Prostate gland (tissue), 2 donors: Measurements from ENCODE around the gene NAP1L2. TPM values are rescaled to one million over a fixed set of nuclear protein-coding genes. Genes with fewer than 3 reads are reported as not detected.

Source experiments
- DNase-seq: peaks from one replicate; pipeline ENCODE4 v3.0.0-alpha.2; 2019; ENCODE audit warnings: low spot score
- H3K27ac ChIP-seq, 2 donors: fragments of 200-600 bp; sonication (generic); 2 replicates each; pipeline ENCODE4 v1.5.1; 2017 to 2019
- H3K27me3 ChIP-seq: fragments of 200-600 bp; sonication (generic); replicated peaks from 2 replicates; pipeline ENCODE4 v1.5.1; 2019; ENCODE audit not compliant: insufficient read depth
- H3K36me3 ChIP-seq, 2 donors: fragments of 200-600 bp; sonication (generic); 1 replicate in 1 of 2; 2 replicates in 1 of 2; pipeline versions ENCODE4 v1.5.1 to v1.8.1; 2017 to 2019
- H3K4me1 ChIP-seq: fragments of 200-600 bp; sonication (generic); replicated peaks from 2 replicates; pipeline ENCODE4 v1.5.1; 2019
- H3K4me3 ChIP-seq, 2 donors: fragments of 200-600 bp; sonication (generic); 2 replicates each; pipeline ENCODE4 v1.5.1; 2017 to 2019
- H3K9me3 ChIP-seq: fragments of 200-600 bp; sonication (generic); 2 replicates; pipeline ENCODE4 v1.5.1; 2017
- POLR2A ChIP-seq: fragments of 450-650 bp; IDR thresholded peaks from one replicate; pipeline ENCODE4 v1.6.1; 2016; ENCODE audit warnings: antibody characterized with exemption, mild to moderate bottlenecking
- POLR2AphosphoS5 ChIP-seq: sonication (generic); formaldehyde crosslinking; IDR thresholded peaks from one replicate; pipeline ENCODE4 v1.6.1; 2017; ENCODE audit warnings: antibody characterized with exemption
- WGBS: methylation state at CpG from one replicate; pipeline ENCODE4 v1.1.5; 2018; 5-methylcytosine and 5-hydroxymethylcytosine counted together
- intact Hi-C: fragments of 100-400 bp; cut with DNase I; formaldehyde crosslinking; loops from one replicate; pipeline ENCODE4 v1.14.2; 2022
- total RNA-seq, 2 donors: library from RNA; depleted of rRNA; stranded (reverse); fragments of >200 nt; gene quantifications; one replicate each; pipeline ENCODE4 v1.1.0, GENCODE V29; 2016
- TF ChIP-seq, protein P1 (sequence below), 4 experiments: fragments of 200-600 bp in 2 of 4; fragments of 450-650 bp in 2 of 4; sonication (generic) in 2 of 4; IDR thresholded peaks; 1 replicate in 3 of 4; 2 replicates in 1 of 4; pipeline ENCODE4 v1.5.1; 2016 to 2019; ENCODE audit warnings: antibody characterized with exemption in 4 of 4, mild to moderate bottlenecking in 2 of 4, moderate library complexity in 2 of 4

The NAP1L2 gene
- total RNA-seq: 10 to 100 TPM in 1 of 2 donors, 1 to 10 TPM in 1; 4.5 to 21.9 TPM

DNA sequence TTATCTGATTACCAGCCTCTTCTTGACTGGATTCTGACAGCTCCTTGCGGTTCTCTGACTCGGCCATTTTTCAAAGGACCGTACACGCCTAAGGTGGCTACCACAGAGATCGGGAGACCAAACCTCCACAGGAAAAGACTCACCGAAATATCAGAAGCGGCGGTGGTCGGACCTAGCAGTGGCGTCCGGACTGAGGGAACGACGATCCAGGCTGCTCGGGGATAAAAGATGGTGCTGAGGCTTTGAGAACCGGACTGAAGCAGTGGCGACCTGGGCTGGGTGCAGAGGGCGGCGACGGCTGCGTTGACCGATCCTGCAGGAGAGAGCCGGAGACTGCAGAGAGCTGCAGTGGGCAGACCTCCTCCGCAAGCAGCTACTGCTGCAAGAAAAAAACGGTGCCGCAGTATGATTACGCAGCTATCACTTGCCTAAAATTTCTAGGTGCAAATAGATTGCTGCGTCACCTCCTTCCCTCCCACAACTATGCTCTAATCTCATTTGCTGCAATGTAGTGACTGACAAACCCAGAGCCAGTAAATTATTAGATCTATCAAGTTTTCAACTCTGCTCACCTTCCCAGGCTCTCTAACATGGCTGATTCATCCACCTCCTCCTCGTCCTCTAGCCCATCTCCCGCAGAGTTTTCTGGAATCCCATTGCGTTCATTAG lies at the start of gene NAP1L2:
NAP1L2 (minus strand) TSS at position 426 of the 669 bp plus-strand sequence; CDS start at position 67, 359 bp downstream.
- peak within 1 kb of the TSS; percentile 67 to 75 for H3K27ac ChIP-seq
- TF ChIP-seq POLR2A: no peak
- TF ChIP-seq, protein P1, sequence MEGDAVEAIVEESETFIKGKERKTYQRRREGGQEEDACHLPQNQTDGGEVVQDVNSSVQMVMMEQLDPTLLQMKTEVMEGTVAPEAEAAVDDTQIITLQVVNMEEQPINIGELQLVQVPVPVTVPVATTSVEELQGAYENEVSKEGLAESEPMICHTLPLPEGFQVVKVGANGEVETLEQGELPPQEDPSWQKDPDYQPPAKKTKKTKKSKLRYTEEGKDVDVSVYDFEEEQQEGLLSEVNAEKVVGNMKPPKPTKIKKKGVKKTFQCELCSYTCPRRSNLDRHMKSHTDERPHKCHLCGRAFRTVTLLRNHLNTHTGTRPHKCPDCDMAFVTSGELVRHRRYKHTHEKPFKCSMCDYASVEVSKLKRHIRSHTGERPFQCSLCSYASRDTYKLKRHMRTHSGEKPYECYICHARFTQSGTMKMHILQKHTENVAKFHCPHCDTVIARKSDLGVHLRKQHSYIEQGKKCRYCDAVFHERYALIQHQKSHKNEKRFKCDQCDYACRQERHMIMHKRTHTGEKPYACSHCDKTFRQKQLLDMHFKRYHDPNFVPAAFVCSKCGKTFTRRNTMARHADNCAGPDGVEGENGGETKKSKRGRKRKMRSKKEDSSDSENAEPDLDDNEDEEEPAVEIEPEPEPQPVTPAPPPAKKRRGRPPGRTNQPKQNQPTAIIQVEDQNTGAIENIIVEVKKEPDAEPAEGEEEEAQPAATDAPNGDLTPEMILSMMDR (IDR thresholded peaks at IDR 0.05): no peak
- TF ChIP-seq POLR2AphosphoS5: peak; percentile 58
- H3K27me3 ChIP-seq: no peaks in the 10 kb centered on the region
- no peaks in the 10 kb centered on the region for H3K9me3 ChIP-seq
- WGBS: under 1% methylated on average over 30 of the region's 30 CpGs
- no peaks in the 10 kb centered on the region for H3K4me1 ChIP-seq
- peak within 1 kb of the TSS; percentile 44 to 46 for H3K4me3 ChIP-seq
- peak; percentile 51 for DNase-seq
- intact Hi-C loops: no loop called here
- H3K36me3 ChIP-seq: no peaks in the 10 kb centered on the region

DNA sequence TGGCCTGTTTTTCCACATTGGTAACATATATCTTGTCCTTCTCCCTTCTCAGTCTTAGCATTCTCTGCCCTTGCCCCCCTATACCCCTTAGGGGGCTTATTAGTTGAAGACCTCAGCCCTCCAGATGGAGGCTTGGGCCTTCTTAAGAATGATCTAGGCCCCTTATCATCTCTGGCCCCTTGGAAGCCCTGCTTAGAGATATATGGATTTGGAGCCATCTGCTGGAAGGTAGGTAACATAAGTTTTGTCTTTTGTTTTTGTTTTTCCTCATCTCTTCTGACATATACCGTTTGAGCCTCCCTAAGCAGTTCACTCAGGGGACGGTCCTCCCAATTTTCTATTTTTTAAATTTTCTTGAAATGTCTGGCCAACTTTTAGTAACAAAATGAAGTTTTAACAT lies 48.3 kb upstream of the NAP1L2 start:
- no peaks in the 10 kb centered on the region for H3K4me1 ChIP-seq
- intact Hi-C loops: loop anchor here (10.0 kb wide), 1 partner anchor 658 kb away; no protein-coding TSS in a partner anchor
- no peak for DNase-seq
- no peaks in the 10 kb centered on the region for H3K36me3 ChIP-seq
- no peaks in the 10 kb centered on the region for H3K27me3 ChIP-seq
- 20% methylated on average over 2 of the region's 2 CpGs for WGBS
- no peaks in the 10 kb centered on the region for H3K9me3 ChIP-seq
- H3K4me3 ChIP-seq: no peak overlapping the region
- TF ChIP-seq POLR2AphosphoS5 (no peak), POLR2A (no peak)
- TF ChIP-seq, protein P1 (IDR thresholded peaks at IDR 0.05): peak in 1 of 4 experiments; percentile 22
- no peak overlapping the region for H3K27ac ChIP-seq

GRCh38 chrX:73239242-73239641 lies 24.6 kb upstream of the NAP1L2 start:
- Histone ChIP-seq H3K27ac (no peak overlapping the region), H3K9me3 (no peaks in the 10 kb centered on the region), H3K27me3 (no peaks in the 10 kb centered on the region), H3K4me1 (no peaks in the 10 kb centered on the region), H3K4me3 (no peak overlapping the region), H3K36me3 (no peaks in the 10 kb centered on the region)
- DNase-seq: no peak
- whole genome bisulfite sequencing: 38% methylated on average over 5 of the region's 5 CpGs
- no peak for TF ChIP-seq POLR2A
- TF ChIP-seq, protein P1 (IDR thresholded peaks at IDR 0.05): no peak
- TF ChIP-seq POLR2AphosphoS5: no peak
- intact Hi-C loops: no loop called here

DNA sequence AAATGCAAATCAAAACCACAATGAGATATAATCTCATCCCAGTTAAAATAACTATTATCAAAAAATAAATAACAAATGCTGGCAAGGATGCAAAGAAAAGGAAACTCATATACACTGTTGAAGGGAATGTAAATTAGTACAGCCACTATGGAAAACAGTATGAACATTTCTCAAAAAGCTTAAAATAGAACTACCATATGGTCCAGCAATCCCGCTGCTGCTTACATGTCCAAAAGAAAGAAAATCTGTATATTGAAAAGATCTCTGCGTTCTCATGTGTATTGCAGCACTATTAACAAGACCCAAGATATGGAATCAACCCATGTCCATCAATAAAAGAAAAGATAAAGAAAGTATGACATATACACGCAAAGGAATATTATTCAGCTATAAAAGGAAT lies 3.0 kb upstream of the NAP1L2 start:
- no peak for DNase-seq
- TF ChIP-seq POLR2A: no peak
- intact Hi-C loops: no loop called here
- no peaks in the 10 kb centered on the region for H3K9me3 ChIP-seq
- no peaks in the 10 kb centered on the region for H3K27me3 ChIP-seq
- H3K4me3 ChIP-seq: no peak overlapping the region
- H3K36me3 ChIP-seq: no peaks in the 10 kb centered on the region
- no peak overlapping the region for H3K27ac ChIP-seq
- 81% methylated on average over 3 of the region's 3 CpGs for WGBS
- H3K4me1 ChIP-seq: no peaks in the 10 kb centered on the region

DNA sequence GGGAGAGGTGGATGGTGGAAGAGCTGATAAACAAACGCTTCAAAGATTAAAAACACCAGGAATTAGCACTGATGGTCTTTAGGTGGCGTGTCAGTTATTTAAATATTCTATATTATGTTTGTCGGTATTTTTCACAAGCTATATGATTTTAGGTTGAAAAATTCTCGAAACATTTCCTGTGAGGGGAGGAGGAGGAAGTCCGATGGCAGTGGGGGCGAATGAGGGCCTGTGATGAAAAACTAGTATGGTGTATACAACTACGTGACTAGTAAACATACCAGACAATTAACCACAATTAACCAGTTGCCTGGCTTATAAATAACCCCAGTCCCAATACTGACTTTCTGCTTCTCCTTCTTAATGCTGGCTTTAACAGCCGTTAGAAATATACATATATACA lies 595 bp upstream of the NAP1L2 start:
- H3K27ac ChIP-seq: peak overlapping the region; percentile 67 to 68
- no peaks in the 10 kb centered on the region for H3K9me3 ChIP-seq
- 27% methylated on average over 8 of the region's 8 CpGs for WGBS
- TF ChIP-seq POLR2AphosphoS5: no peak
- TF ChIP-seq, protein P1 (IDR thresholded peaks at IDR 0.05): no peak
- TF ChIP-seq POLR2A: no peak
- H3K4me3 ChIP-seq: peak overlapping the region; percentile 44 to 46
- H3K4me1 ChIP-seq: no peaks in the 10 kb centered on the region
- no peaks in the 10 kb centered on the region for H3K27me3 ChIP-seq
- DNase-seq: no peak
- intact Hi-C loops: no loop called here
- H3K36me3 ChIP-seq: no peaks in the 10 kb centered on the region
